Thoracic aorta endothelial cell (primary cell): ENCODE results near the gene NPIPB8. TPM values are rescaled to one million over a fixed set of nuclear protein-coding genes. Genes with fewer than 3 reads are reported as not detected.

ENCODE experiments used
- total RNA-seq: library from RNA; depleted of rRNA; stranded (reverse); fragments of >200 nt; gene quantifications from 2 replicates; pipeline ENCODE4 v1.2.3, GENCODE V29; 2012

Gene NPIPB8
- 0.27 TPM in 1 of 2 replicates, not detected in the other for total RNA-seq

GRCh38 chr16:28637765-28638164 is at the start of gene NPIPB8:
Gene NPIPB8, plus strand, starts transcription at chr16:28638065. Its CDS starts 296 bp downstream, at chr16:28638361.

GRCh38 chr16:28596840-28597691 is 40.8 kb upstream of the NPIPB8 start, which contains the start of gene SULT1A2:
Gene SULT1A2, minus strand, starts transcription at chr16:28597050. Its CDS starts 1,120 bp downstream, at chr16:28595930.

GRCh38 chr16:28609631-28610594 is 28.0 kb upstream of the NPIPB8 start, which contains the start of gene SULT1A1:
Gene SULT1A1, minus strand, starts transcription at chr16:28610044. Its CDS starts 1,189 bp downstream, at chr16:28608855.

Other genes with a start within 250 kb of the NPIPB8 start
- 131 and 132 TPM in 2 replicates for gene EIF3CL, start 234.2 kb upstream of the NPIPB8 start, total RNA-seq
- not detected in 2 replicates for gene NPIPB7, start 165.7 kb upstream of the NPIPB8 start, total RNA-seq
- gene CLN3, start 146.0 kb upstream of the NPIPB8 start, total RNA-seq: 15.2 and 16.9 TPM in 2 replicates
- not detected in 2 replicates for gene APOBR, start 143.4 kb upstream of the NPIPB8 start, total RNA-seq
- not detected in 2 replicates for gene IL27, start 131.2 kb upstream of the NPIPB8 start, total RNA-seq
- 0.65 and 1.3 TPM in 2 replicates for gene NUPR1, start 99.1 kb upstream of the NPIPB8 start, total RNA-seq
- 8.9 and 10.1 TPM in 2 replicates for gene SGF29, start 84.1 kb upstream of the NPIPB8 start, total RNA-seq
- gene SULT1A2, start 41.0 kb upstream of the NPIPB8 start, total RNA-seq: 0.36 and 1.1 TPM in 2 replicates
- gene SULT1A1, start 28.0 kb upstream of the NPIPB8 start, total RNA-seq: 6.0 and 9.6 TPM in 2 replicates
- 150 and 167 TPM in 2 replicates for gene EIF3C, start 73.4 kb downstream of the NPIPB8 start, total RNA-seq
- 6.7 and 15.3 TPM in 2 replicates for gene NPIPB9, start 113.7 kb downstream of the NPIPB8 start, total RNA-seq
- 89.5 and 99.0 TPM in 2 replicates for gene ATXN2L, start 184.9 kb downstream of the NPIPB8 start, total RNA-seq
- gene TUFM, start 208.3 kb downstream of the NPIPB8 start, total RNA-seq: 115 and 136 TPM in 2 replicates
- 12.2 and 17.0 TPM in 2 replicates for gene SH2B1, start 225.8 kb downstream of the NPIPB8 start, total RNA-seq
- gene ATP2A1, start 240.4 kb downstream of the NPIPB8 start, total RNA-seq: 0.27 and 0.36 TPM in 2 replicates